Stimulated activated CD4-positive, alpha-beta T cell treated with anti-CD3 and anti-CD28 coated beads, Interleukin-1b, Interleukin-23, amount 100 ng/mL, for 24 hours (primary cell): Measurements from ENCODE around the gene TBC1D22A.

ENCODE experiments used
- DNase-seq, 4 experiments: peaks; one replicate each; pipeline ENCODE4 v3.0.0-alpha.2; 2020; ENCODE audit warnings: low read depth in 4 of 4, low spot score in 1 of 4

TBC1D22A gene

GRCh38 chr22:46947516-46948257 is 185.2 kb downstream of the TBC1D22A start:
- DNase-seq, result no peak

GRCh38 chr22:46948411-46949144 is 186.1 kb downstream of the TBC1D22A start:
- no peak for DNase-seq

- DNase-seq, result no peak
Measured at GRCh38 chr22:46951350-46951749, 188.9 kb downstream of the TBC1D22A start.

- no peak for DNase-seq
Measured at GRCh38 chr22:46951973-46952372, 189.5 kb downstream of the TBC1D22A start.

GRCh38 chr22:46953968-46954765 is 191.7 kb downstream of the TBC1D22A start:
- DNase-seq, result no peak

- no peak for DNase-seq
Measured at GRCh38 chr22:46954781-46955180, 192.3 kb downstream of the TBC1D22A start.

- DNase-seq, result no peak
Measured at GRCh38 chr22:46956498-46957215, 194.2 kb downstream of the TBC1D22A start.

- no peak for DNase-seq
Measured at GRCh38 chr22:46957521-46957920, 195.1 kb downstream of the TBC1D22A start.

GRCh38 chr22:46958191-46958590 is 195.7 kb downstream of the TBC1D22A start:
- DNase-seq, result no peak

GRCh38 chr22:46958658-46959057 is 196.2 kb downstream of the TBC1D22A start:
- DNase-seq, result no peak

GRCh38 chr22:46959369-46959768 is 196.9 kb downstream of the TBC1D22A start:
- DNase-seq, result no peak

GRCh38 chr22:46961591-46962295 is 199.3 kb downstream of the TBC1D22A start:
- no peak for DNase-seq

- no peak for DNase-seq
Measured at GRCh38 chr22:46962406-46962805, 200.0 kb downstream of the TBC1D22A start.

GRCh38 chr22:46963672-46964545 is 201.5 kb downstream of the TBC1D22A start:
- DNase-seq, result no peak

GRCh38 chr22:46964773-46965550 is 202.5 kb downstream of the TBC1D22A start:
- no peak for DNase-seq

- no peak for DNase-seq
Measured at GRCh38 chr22:46965555-46966494, 203.4 kb downstream of the TBC1D22A start.

GRCh38 chr22:46966495-46966845 is 204.0 kb downstream of the TBC1D22A start:
- DNase-seq, result no peak

- DNase-seq, result no peak
Measured at GRCh38 chr22:46966846-46967245, 204.4 kb downstream of the TBC1D22A start.
